GM13976 (cell line): ENCODE data around the gene POMT1.

Experiments
- DNase-seq: peaks from one replicate; pipeline ENCODE4 v3.0.0; 2012; ENCODE audit warnings: low spot score
- CTCF ChIP-seq: IDR thresholded peaks from 2 replicates; pipeline ENCODE4 v1.5.1; 2012; ENCODE audit warnings: borderline replicate concordance, mild to moderate bottlenecking; ENCODE audit not compliant: insufficient read depth; ENCODE audit errors: extremely low read depth, missing control alignments, control extremely low read depth
- in situ Hi-C: fragments of 300-500 bp; cut with MboI; formaldehyde crosslinking; loops from one replicate; pipeline ENCODE4 v1.12.0; 2022; ENCODE audit warnings: low sequenced_read_pairs, mixed read lengths, inconsistent platforms; ENCODE audit not compliant: unreplicated experiment

POMT1 gene

GRCh38 chr9:131523086-131523388 lies 20.3 kb downstream of the POMT1 start:
- TF ChIP-seq CTCF: no peak
- no peak for DNase-seq
- in situ Hi-C loops: no loop called here

GRCh38 chr9:131523451-131524435 lies 21.0 kb downstream of the POMT1 start:
- in situ Hi-C loops: no loop called here
- no peak for DNase-seq
- TF ChIP-seq CTCF: no peak

GRCh38 chr9:131524665-131525315 lies 22.1 kb downstream of the POMT1 start:
- in situ Hi-C loops: no loop called here
- TF ChIP-seq CTCF: no peak
- DNase-seq: no peak

GRCh38 chr9:131525643-131526565 lies 23.2 kb downstream of the POMT1 start:
- no peak for DNase-seq
- TF ChIP-seq CTCF: no peak
- in situ Hi-C loops: no loop called here

GRCh38 chr9:131528186-131528585 lies 25.5 kb downstream of the POMT1 start:
- in situ Hi-C loops: no loop called here
- TF ChIP-seq CTCF: no peak
- no peak for DNase-seq

GRCh38 chr9:131528886-131529505 lies 26.3 kb downstream of the POMT1 start:
- in situ Hi-C loops: no loop called here
- no peak for TF ChIP-seq CTCF
- DNase-seq: no peak
